A204.1 (cell line): ENCODE measurements around the gene PROSER2.

Experiments
- FAIRE-seq: peaks from 2 replicates; lab custom pipeline; 2012; peaks lifted over from hg19 to GRCh38; lab: Jason Lieb, UNC

Gene PROSER2, protein sequence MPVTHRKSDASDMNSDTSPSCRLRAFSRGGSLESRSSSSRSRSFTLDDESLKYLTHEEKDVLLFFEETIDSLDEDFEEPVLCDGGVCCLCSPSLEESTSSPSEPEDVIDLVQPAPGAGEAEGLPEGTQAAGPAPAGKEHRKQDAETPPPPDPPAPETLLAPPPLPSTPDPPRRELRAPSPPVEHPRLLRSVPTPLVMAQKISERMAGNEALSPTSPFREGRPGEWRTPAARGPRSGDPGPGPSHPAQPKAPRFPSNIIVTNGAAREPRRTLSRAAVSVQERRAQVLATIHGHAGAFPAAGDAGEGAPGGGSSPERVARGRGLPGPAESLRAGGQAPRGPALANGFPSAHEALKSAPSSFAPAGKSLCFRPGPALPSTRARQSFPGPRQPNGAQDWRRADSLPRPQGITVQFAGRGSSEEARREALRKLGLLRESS

DNA sequence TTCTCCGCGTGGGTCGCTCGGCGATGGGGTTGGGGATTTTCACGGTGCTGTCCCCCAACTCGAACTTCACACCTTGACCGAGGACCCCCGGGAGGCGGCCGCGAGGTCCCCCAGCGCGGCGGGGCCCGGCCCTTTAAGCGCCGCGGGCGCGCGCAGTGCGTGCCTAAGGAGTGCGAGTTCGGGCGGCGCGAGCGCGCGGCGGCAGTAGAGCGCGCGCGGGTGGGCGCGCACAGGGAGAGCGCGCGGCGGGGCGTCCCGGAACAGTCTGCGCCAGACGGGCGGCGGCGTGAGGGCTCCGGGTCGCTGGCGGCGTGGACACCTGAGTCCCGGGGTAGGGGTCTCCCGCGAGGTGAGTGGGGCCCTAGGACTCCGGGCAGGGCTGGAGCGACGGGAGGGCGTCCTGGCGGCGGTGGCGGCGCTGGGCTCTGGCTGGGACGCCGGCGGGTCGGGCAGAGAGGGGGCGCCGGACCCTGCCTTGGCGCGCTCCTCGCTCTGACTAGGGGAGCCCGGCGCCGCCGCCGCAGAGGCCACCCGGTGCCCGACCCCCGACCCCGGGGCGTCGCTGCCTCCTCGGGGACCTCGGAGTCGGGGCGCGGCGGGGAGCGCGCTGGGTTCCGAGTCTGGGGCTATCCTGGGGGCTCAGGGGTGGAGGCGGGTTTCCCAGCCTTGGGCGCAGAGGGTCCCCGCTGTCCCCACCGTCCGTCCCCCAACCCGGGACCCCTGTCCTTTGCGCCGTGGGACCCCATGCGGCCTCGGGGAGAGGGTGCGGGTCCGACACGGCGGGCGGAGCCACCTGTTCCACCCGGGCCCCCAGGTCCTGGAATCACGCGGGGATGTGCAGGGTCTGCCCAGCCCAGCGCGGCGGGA is at the start of gene PROSER2:
Gene PROSER2, plus strand, starts transcription at position 235 of the 867 bp plus-strand sequence. CDS start 28,722 bp downstream, outside the sequence.
- no peak for FAIRE-seq

DNA sequence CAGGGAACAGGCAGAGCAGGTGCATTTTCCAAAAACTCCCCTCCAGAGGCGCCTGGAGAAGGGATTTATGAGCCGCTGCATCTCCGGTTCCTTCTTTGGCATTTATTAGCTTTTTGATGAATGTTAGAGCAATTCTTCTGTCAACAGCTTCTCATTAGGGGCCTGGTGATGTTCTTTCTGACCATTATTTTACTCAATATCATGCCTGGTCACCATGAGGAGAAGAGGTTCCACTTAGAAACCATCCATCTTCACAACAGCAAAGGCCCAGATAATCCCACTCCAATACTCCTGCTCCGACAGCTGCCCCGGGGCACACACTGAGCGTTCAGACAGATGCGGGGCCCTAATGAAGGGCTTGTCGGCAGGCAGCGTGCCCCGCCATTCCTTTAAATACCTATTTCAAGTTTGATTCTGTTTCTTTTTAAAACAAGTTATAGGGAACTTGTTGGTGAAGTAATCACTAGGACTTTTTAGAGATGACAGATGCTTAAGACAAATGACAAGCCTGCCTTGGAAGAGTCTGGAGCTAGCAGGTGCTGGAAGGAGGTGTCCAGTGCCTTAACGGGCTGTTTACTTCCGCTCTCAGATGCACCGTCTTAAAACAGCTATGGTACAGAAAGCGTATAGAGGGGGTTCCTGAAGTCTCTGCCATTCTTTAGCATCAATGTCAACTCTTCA is 49.3 kb upstream of the PROSER2 start:
- FAIRE-seq: no peak

DNA sequence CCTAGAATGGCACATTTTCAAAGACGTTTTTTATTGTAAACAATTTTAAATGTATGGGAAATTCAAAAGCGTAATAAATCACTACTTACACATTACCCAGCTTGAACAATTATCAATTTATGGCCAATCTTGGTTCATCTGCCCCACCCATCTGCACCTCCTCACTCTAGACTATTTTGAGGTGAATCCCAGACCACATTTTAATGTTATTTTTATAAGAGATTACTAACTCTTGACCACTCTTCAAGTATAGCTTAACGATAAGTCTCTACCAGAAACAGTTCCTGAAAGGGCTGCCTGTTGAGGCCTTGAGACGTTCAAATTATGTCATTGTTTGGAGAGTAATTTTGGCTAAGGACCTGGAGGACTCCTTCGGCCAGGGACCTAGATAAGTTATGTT is 47.7 kb upstream of the PROSER2 start:
- no peak for FAIRE-seq

DNA sequence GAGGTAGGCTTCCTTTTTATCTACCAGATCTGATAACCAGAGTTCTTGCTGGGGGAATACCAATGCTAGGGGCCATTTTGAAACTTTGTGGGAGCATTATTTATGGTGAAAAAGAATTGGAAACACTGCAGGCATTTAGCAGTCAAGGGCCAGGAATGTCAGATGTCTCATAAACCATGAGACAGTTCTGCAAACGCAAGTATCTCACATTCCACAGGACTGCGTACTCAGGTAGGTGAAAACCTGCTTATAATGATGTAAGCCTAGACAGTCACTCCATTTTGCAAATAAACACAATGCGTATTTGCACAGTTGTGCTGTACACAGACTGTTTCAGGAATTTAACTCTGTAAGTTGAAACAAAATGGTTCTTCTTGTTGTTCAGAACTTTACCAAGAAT is 47.1 kb upstream of the PROSER2 start:
- no peak for FAIRE-seq

DNA sequence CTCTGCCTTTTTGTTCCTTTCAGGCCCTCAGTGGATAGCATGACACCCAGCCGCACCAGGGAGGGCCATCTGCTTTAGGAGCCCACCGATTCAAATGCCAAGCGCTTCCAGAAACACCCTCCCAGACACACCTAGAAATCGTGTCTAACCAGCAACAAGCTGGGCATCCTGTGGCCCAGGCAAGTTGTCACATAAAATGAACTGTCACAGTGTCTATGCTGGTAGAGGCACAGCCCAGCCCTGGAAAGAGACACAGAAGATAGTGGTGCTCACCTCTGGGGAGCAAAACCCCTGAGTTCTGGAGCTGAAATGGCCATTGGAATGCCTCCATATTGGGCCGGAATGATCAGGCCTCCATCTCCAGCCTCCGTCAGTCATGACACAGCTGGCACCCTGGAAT is 42.0 kb upstream of the PROSER2 start:
- FAIRE-seq: no peak

DNA sequence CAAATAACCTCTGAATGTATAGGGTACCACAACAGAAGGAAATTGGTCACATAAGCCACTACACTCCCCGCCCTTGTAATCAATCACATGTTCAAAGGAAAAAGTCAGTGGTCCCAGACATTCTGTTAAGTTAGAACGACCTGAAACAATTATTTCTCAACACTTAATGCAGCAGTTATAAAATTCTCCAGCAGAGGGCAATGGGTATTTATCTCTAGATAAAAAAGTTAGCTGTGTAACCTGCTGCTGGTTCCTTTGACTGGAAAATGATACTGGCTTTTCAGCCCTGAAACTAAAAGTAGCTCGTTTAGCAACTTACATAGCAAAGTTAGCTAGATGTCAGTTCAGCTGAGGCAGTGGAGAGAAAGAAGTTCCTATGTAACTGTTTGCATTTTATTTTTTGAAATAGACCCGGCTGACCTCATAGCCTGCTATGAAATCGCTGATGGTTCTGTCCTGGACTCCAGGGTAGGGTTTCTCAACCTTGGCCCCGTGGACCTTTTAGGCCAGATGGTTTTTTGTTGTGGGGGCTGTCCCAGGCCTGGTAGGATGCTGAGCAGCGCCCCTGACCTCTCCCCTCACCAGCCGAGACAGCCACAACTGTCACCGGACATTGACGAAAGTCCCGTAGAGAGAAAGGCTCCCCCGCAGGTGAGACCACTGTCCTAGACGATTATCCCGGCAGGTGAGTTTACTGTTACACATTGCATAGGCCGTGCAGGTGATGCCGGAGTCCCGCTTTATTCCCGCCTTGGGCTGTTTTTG is 40.2 kb upstream of the PROSER2 start:
- FAIRE-seq: peak; percentile 71

DNA sequence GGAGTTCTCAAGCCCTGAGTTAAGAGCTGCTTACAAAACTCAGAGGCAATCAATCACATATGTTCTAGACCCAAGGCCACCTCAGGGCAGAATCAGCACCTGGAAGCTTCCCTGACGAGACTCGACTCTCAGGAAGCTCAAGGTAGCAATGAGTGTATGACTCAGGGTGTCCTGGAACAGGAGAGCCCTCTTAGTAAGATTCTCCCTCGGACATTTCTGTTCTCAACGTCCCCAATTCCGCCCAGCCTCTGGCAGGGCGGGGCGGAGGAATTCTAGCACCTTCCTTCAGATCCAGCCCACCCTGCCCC is 39.6 kb upstream of the PROSER2 start:
- FAIRE-seq: no peak

DNA sequence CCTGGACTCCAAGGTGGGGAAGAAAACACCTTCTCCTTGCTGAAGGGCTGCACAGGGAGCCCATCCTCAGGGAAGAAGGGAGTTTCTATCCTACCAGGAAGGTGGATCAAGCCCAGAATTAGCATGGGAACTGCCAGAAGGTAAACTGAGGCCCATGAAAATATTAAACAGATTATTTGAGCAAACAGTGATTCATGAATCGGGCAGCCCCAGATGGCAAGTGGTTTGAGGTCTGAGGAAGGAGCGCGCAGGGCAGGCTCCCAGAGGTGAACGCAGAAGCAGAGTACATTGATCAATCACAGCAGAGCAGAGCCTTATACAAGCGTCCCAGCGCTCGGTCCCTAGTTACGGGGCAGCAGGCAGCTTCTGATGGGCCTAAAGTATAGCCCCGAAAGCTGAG is 35.8 kb upstream of the PROSER2 start:
- FAIRE-seq: no peak

DNA sequence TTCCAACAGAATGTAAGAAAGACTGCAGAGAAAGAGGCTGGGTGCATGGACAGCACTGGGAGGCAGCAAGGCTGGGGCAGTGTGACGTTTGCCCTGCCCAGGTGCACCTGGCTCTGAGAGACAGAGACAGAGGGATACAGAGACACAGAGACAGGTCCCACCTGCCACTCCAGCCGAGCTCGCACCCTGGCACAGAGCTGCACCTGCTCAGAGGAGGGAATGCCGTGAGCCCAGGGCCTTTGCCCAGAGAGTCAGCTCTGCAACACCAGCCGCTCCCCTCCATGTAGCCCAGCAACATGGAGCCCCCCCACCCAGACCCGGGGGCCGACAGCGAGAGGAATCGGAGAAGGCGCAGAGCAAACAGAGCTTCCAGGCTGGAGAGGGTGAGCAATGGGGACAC is 35.3 kb upstream of the PROSER2 start:
- no peak for FAIRE-seq

DNA sequence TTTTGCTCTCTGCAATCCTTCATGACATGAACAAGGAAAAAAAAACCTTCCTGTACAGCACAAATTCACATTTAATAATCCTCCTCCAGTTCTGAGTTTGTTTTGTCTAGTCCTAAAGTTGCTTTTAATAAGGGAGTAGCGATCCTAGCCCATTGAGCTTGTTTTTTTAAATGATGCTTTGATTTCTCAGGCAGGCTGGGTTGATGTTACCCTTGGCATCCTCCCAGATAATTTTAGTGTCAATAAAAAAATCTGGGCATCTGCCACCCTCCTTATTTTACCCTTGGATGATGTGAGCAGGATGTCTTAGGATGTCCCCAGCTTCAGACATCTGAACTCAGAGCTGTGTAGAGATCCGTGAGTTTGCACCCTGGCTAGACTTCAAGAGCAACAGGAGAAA is 33.9 kb upstream of the PROSER2 start:
- FAIRE-seq: no peak

DNA sequence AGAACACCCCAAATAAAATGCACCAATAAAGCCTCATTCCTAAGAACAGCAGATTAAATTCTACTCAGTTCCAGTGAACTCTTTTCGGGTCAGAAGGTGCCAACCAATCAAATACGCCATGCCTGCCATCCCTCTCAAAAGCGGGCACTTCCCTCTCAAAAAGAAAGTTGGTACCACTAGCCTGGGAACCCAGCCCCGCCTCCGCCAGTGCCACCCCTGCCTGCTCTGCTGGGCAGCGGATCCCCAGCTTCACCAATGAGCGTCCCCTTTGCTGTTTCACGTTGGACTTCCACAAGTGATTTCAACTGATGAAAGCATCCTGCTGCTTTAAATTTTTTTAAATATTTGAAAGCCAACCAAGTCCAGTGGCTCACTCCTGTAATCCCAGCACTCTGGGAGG is 33.2 kb upstream of the PROSER2 start:
- FAIRE-seq: no peak

DNA sequence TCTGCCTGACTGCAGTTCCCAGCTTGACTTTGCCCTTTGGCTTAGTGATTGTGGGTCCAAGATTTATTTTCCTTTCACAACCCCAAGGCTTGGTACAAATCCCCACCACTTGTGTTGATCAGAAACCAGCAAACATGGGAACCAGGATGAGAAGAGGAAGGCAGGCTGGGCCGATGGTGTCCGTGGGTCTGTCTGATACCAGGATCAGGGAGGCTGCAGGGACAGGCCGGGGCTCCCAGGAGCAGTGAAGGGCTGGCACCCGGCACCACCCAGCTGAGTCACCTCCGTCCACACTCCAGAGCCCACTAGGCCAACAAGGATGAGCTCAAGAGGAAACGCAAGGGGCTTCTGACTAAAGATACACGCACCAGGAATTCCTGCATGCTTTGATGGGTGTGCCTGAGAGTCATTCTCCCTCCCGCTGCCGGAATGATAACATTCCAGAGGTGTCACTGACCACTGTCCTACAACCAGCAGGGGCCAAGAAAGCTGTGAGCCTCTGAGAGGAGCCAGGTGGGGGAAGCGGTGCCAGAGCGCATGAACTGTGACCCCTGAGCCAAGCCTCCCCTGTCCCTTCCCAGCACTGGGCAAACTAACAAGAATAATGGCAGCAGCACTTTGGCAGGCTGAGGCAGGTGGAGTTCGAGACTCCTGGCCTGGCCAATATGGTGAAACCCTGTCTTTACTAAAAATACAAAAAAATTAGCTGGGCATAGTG is 29.2 kb upstream of the PROSER2 start:
- no peak for FAIRE-seq

DNA sequence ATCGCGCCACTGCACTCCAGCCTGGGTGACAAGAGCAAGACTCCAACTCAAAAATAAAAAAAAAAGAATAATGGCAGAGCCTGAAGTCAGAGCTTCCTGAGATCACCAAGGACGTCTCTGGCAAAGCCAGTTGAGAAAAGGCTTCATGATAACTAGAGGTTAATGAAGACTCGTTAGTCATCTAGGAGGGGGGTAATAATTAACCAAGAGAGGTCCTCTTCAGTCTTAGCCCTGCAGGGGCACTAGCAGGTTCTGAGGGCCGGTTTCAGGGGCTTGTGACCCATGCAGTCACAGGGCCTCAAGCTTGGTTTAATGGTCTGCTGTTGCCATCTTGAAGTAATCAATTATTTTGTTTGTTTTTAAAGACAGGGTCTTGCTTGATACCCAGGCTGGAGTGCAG is 28.6 kb upstream of the PROSER2 start:
- no peak for FAIRE-seq

DNA sequence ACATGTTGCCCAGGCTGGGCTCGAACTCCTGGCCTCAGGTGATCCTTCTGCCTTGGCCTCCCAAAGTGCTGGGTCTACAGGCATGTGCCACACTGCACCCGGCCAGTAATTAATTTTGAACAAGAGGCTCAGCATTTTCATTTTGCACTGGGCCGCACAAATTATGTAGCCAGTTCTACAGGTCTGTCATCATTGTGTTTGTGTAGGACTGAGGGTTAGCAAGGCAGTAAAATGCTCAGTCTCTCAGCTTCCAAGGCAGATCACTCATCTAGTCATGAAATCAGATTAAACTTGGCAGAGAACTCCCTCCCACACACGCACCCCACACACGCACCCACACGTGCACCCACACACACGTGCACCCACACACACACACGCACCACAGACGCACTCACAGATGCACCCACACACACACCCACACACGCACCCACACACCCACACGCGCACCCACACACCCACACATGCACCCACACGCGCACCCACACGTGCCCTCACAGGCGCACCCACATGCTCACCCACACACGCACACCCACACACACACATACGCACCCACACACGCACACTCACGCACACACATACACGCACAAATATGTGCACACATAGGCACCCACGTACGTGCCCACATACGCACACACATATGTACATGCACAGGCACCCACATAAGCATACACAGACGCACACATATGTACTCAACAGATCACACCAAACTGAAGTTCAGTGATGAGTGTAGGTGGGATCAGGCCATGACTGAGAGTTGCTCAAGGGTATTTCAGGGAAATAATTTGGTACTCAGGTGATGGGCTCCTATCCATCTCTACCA is 27.8 kb upstream of the PROSER2 start:
- FAIRE-seq: no peak

DNA sequence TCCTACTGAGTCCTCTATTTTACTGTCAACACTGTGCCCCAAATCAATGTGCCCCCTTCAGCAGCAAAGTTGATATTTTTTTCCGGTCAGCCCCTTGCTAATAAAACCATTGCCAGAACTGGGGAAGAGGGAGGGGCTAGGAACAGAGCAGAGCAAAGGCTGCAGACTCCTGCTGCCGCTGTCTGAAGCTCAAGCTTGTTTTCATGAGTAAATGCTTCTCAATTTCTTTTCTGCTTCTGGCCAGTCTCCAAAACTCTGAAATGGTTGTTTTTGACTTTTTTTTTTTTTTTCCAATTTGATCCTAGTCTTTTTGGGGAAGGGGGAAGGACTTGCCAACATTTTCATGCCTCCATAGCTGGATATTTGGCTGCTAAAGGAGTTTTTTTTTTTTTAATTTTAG is 26.7 kb upstream of the PROSER2 start:
- no peak for FAIRE-seq

DNA sequence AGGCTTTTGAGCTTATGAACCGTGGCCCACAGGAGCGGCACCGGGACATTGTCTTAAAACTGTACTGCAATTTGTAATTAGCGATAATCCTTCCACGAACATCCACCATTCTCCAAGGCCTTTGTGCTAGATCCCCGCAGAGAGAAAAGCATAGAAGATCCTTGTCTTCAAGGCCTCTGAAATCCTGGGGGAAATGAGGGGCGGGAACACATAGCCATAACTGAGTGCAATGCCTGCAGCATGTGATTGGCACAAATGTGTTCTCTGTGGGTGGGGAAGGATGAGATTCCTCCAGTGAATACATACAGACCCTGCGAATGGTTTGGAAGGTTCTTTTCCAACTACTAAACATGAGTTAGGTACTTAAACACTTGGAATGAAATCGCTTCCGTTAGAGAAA is 25.9 kb upstream of the PROSER2 start:
- FAIRE-seq: no peak

DNA sequence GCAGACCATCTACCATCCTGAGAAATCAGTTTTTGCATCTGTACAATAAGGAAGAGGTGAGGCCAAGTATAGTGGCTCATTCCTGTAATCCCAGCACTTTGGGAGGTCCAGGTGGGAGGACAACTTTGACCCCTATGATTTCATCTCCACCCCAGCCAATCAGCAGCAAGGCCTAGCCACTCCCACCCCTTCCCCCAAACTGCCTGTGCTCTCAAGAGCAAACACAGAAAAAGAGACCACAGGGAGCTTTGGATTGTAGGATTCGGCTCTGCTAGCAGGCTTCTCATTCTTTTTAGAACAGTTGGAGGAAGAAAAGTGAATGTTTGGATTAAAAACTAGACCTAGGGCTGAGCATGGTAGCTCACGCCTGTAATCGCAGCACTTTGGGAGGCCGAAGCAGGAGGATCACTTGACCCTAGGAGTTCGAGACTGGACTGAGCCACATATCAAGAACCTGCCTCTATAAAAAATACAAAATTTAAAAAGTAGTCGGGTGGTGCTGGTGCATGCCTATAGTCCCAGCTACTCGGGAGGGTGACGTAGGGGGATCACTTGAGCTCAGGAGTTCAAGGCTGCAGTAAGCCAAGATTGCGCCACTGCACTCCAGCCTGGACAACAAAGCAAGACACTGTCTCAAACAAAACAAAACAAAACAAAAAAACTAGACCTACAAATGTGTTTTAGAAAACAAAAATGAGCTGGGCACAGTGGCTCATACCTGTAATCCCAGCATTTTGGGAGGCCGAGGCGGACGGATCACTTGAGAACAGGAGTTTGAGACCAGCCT is 25.1 kb upstream of the PROSER2 start:
- FAIRE-seq: no peak

DNA sequence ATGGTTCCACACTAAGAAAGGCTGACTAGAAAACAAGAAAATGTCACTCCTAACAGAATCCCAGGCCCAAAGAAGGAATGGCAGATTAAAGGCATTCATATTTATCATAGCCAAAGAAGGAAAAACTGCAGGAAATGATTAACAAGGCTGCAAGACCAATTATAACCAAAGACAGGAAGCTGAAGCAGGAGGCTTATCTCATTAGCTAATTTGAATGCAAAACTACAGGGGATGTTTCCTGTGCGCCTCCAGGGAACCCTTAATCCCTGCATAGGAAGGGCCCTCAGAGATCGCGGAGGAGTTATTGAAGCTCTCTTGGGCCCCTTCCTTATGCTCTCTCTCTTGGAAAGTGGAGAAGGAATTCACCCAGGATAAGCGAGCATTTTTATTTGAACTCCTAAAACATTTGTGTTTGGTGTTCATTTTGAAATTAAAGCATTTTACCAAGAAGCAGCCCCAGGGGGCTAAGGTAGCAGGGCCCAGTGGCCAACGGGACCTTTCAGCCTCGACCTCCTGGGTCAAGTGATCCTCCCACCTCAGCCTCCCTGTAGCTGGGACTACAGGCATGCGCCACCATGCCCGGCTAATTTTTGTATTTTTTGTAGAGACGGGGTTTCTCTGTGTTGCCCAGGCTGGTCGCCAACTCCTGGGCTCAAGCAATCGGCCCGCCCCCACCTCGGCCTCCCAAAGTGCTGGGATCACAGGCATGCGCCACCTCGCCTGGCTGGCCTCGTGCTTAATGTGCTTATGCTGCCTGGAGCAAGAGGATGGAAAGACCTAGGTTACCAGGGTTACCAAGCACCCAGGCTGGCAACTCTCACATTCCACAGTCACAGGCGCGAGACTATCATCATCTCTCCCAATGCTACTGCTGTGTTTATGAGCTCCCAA is 24.1 kb upstream of the PROSER2 start:
- FAIRE-seq: no peak

DNA sequence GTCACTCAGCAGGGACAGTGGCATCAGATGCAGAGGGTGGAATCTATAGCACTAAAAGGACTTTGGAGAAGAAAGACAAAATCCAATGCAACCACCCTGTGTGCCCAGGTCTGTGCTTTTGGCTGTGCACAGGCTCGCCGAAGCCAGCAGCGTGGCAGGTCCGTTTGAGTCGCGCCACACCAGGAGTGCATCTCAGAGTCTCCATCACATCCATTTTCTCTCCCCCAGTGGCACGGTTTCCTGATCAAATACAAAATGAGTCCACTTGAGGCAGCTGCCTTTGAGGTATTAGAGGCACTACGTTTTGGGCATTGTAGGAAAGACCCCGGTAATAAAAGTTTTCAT is 23.4 kb upstream of the PROSER2 start:
- FAIRE-seq: no peak
